Loucy (cell line): ENCODE results near the gene H19.

Experiments
- H2AFZ ChIP-seq: fragments of 200-600 bp; sonication (generic); 2 replicates; pipeline ENCODE4 v1.6.0; 2016; ENCODE audit warnings: antibody characterized with exemption, mild to moderate bottlenecking, low read length, moderate library complexity
- H3F3A ChIP-seq: fragments of 200-600 bp; 2 replicates; pipeline ENCODE4 v1.6.0; 2016; ENCODE audit warnings: antibody characterized with exemption, low read depth, mild to moderate bottlenecking
- H3K27me3 ChIP-seq: fragments of 200-600 bp; sonication (generic); 2 replicates; pipeline ENCODE4 v1.6.1; 2014; ENCODE audit warnings: low read length, mild to moderate bottlenecking; ENCODE audit not compliant: insufficient read depth, poor library complexity, severe bottlenecking
- H3K36me3 ChIP-seq: fragments of 200-600 bp; sonication (generic); 2 replicates; pipeline ENCODE4 v1.6.1; 2016; ENCODE audit warnings: low read length; ENCODE audit not compliant: insufficient read depth
- H3K4me1 ChIP-seq: fragments of 200-600 bp; sonication (generic); 2 replicates; pipeline ENCODE4 v1.5.1; 2014; ENCODE audit warnings: low read length, mild to moderate bottlenecking; ENCODE audit not compliant: insufficient read depth, poor library complexity, severe bottlenecking
- H3K4me2 ChIP-seq: fragments of 200-600 bp; sonication (generic); 2 replicates; pipeline ENCODE4 v1.6.0; 2014; ENCODE audit warnings: antibody characterized with exemption, low read length, low read depth, mild to moderate bottlenecking; ENCODE audit not compliant: poor library complexity, severe bottlenecking
- H3K4me3 ChIP-seq: fragments of 200-600 bp; sonication (generic); 2 replicates; pipeline ENCODE4 v1.5.1; 2014; ENCODE audit warnings: low read length, mild to moderate bottlenecking, mixed read lengths; ENCODE audit not compliant: poor library complexity, severe bottlenecking
- H3K79me2 ChIP-seq: fragments of 200-600 bp; sonication (generic); 2 replicates; pipeline ENCODE4 v1.6.1; 2014; ENCODE audit warnings: low read length; ENCODE audit not compliant: insufficient read depth
- H3K9ac ChIP-seq: fragments of 200-600 bp; sonication (generic); 2 replicates; pipeline ENCODE4 v1.6.0; 2014; ENCODE audit warnings: mild to moderate bottlenecking, low read depth, low read length, moderate library complexity; ENCODE audit not compliant: poor library complexity, severe bottlenecking
- H3K9me2 ChIP-seq: fragments of 200-600 bp; sonication (generic); replicated peaks from 2 replicates; pipeline ENCODE4 v1.6.1; 2016; ENCODE audit warnings: low read depth, low read length, mixed read lengths
- H3K9me3 ChIP-seq: fragments of 200-600 bp; sonication (generic); 2 replicates; pipeline ENCODE4 v1.6.1; 2014; ENCODE audit warnings: mild to moderate bottlenecking, antibody characterized with exemption, low read length, low read depth; ENCODE audit not compliant: insufficient read depth
- H4K20me1 ChIP-seq: fragments of 200-600 bp; sonication (generic); 2 replicates; pipeline ENCODE4 v1.6.0; 2014; ENCODE audit warnings: antibody characterized with exemption, low read length, mild to moderate bottlenecking; ENCODE audit not compliant: insufficient read depth, poor library complexity, severe bottlenecking
- EZH2phosphoT487 ChIP-seq: fragments of 200-600 bp; IDR thresholded peaks from 2 replicates; pipeline ENCODE4 v1.6.1; 2018; ENCODE audit warnings: antibody characterized with exemption, mild to moderate bottlenecking, moderate library complexity, borderline replicate concordance
- TF ChIP-seq, protein P1 (sequence below): fragments of 200-600 bp; sonication (generic); conservative IDR thresholded peaks from 2 replicates; pipeline ENCODE4 v1.5.1; 2014; ENCODE audit warnings: mild to moderate bottlenecking, antibody characterized with exemption, low read length

H19 gene

DNA sequence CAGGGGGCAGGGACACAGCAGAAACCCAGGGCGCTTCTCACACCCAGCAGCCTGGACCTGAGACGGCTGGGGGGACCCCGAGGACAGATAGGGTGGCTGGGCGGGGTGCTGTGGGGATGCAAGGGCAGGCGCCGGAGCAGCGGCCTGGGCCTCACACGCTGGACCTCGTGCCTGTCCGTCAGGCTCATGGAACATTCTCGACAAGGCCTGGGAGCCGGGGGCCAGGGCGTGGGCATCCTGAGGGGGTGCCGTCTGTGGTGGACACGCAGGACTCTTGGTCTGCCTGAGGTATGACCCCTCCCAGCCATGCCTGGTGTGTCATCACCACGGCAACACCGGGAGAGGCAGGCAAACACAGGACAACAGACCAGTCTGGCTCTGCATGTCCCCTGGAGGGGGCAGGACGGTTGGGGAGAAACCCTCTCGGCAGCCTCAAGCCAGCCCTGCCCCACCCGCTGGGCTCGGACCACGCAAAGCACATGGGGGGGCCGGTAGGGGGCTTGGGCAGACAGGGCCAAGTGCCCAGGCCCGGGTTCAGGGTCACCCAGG, 29.1 kb downstream of the H19 start:
- Histone ChIP-seq H3K36me3 (no peaks in the 10 kb centered on the region), H2AFZ (no peak overlapping the region), H3K4me3 (no peak overlapping the region), H3K79me2 (no peaks in the 10 kb centered on the region), H3F3A (no peaks in the 10 kb centered on the region), H3K9me3 (no peaks in the 10 kb centered on the region), H3K4me2 (no peak overlapping the region), H3K9ac (no peak overlapping the region), H3K27me3 (no peaks in the 10 kb centered on the region), H3K9me2 (no peaks in the 10 kb centered on the region), H3K4me1 (no peaks in the 10 kb centered on the region), H4K20me1 (no peaks in the 10 kb centered on the region)
- TF ChIP-seq, protein P1, sequence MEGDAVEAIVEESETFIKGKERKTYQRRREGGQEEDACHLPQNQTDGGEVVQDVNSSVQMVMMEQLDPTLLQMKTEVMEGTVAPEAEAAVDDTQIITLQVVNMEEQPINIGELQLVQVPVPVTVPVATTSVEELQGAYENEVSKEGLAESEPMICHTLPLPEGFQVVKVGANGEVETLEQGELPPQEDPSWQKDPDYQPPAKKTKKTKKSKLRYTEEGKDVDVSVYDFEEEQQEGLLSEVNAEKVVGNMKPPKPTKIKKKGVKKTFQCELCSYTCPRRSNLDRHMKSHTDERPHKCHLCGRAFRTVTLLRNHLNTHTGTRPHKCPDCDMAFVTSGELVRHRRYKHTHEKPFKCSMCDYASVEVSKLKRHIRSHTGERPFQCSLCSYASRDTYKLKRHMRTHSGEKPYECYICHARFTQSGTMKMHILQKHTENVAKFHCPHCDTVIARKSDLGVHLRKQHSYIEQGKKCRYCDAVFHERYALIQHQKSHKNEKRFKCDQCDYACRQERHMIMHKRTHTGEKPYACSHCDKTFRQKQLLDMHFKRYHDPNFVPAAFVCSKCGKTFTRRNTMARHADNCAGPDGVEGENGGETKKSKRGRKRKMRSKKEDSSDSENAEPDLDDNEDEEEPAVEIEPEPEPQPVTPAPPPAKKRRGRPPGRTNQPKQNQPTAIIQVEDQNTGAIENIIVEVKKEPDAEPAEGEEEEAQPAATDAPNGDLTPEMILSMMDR: no peak
- no peak for TF ChIP-seq EZH2phosphoT487

GRCh38 chr11:1967641-1968225, 29.9 kb downstream of the H19 start:
- no peaks in the 10 kb centered on the region for H3K4me1 ChIP-seq
- TF ChIP-seq, protein P1: no peak
- no peak for TF ChIP-seq EZH2phosphoT487

GRCh38 chr11:1966531-1966930, 31.1 kb downstream of the H19 start:
- Histone ChIP-seq H3K9ac (no peak overlapping the region), H3K79me2 (no peaks in the 10 kb centered on the region), H3K27me3 (no peaks in the 10 kb centered on the region), H4K20me1 (no peaks in the 10 kb centered on the region), H3K4me2 (no peak overlapping the region), H3F3A (no peaks in the 10 kb centered on the region), H3K4me1 (no peaks in the 10 kb centered on the region), H3K9me3 (no peaks in the 10 kb centered on the region), H2AFZ (no peak overlapping the region), H3K4me3 (no peak overlapping the region), H3K36me3 (no peaks in the 10 kb centered on the region), H3K9me2 (no peaks in the 10 kb centered on the region)
- no peak for TF ChIP-seq EZH2phosphoT487
- TF ChIP-seq, protein P1: no peak

More at GRCh38 chr11:1967641-1968225, 29.9 kb downstream of the H19 start:
- H3K27me3 ChIP-seq: no peaks in the 10 kb centered on the region
- no peak overlapping the region for H2AFZ ChIP-seq
- H3K9me3 ChIP-seq: no peaks in the 10 kb centered on the region
- no peaks in the 10 kb centered on the region for H3K9me2 ChIP-seq
- H4K20me1 ChIP-seq: no peaks in the 10 kb centered on the region
- H3K36me3 ChIP-seq: no peaks in the 10 kb centered on the region
- H3K4me3 ChIP-seq: no peak overlapping the region
- H3F3A ChIP-seq: no peaks in the 10 kb centered on the region
- no peak overlapping the region for H3K9ac ChIP-seq
- no peaks in the 10 kb centered on the region for H3K79me2 ChIP-seq
- no peak overlapping the region for H3K4me2 ChIP-seq
